Stimulated activated CD8-positive, alpha-beta memory T cell treated with anti-CD3 and anti-CD28 coated beads, Interleukin-15, amount 100 ng/mL, for 24 hours (primary cell): ENCODE data around the gene CLK2.
"Not testable (repeated sequence)": the region's sequence is repeated elsewhere in the genome, so short reads cannot be mapped to it uniquely, and the experiment has no call there.

Source experiments
- DNase-seq: peaks from one replicate; pipeline ENCODE4 v3.0.0-alpha.2; 2020; ENCODE audit warnings: low read depth

Gene CLK2

GRCh38 chr1:155241841-155242264, 31.5 kb downstream of the CLK2 start:
- DNase-seq: no peak

- DNase-seq: no peak
Observed at GRCh38 chr1:155241069-155241679, 32.1 kb downstream of the CLK2 start.

GRCh38 chr1:155236451-155236850, 36.9 kb downstream of the CLK2 start:
- DNase-seq: no peak

GRCh38 chr1:155235375-155235774, 37.9 kb downstream of the CLK2 start:
- not testable (repeated sequence) for DNase-seq

GRCh38 chr1:155233502-155233901, 39.8 kb downstream of the CLK2 start:
- not testable (repeated sequence) for DNase-seq

- not testable (repeated sequence) for DNase-seq
Observed at GRCh38 chr1:155232001-155232978, 41.0 kb downstream of the CLK2 start.

- DNase-seq: not testable (repeated sequence)
Observed at GRCh38 chr1:155231302-155231701, 42.0 kb downstream of the CLK2 start.

GRCh38 chr1:155228096-155228427, 45.2 kb downstream of the CLK2 start:
- no peak for DNase-seq

GRCh38 chr1:155227261-155228095, 45.8 kb downstream of the CLK2 start:
- DNase-seq: peak; percentile 89

GRCh38 chr1:155226910-155227260, 46.4 kb downstream of the CLK2 start:
- DNase-seq: no peak

GRCh38 chr1:155226188-155226909, 47.0 kb downstream of the CLK2 start:
- DNase-seq: no peak

- not testable (repeated sequence) for DNase-seq
Observed at GRCh38 chr1:155225404-155225759, 47.9 kb downstream of the CLK2 start.

GRCh38 chr1:155223047-155223446, 50.3 kb downstream of the CLK2 start:
- DNase-seq: no peak

- DNase-seq: not testable (repeated sequence)
Observed at GRCh38 chr1:155220211-155220965, 52.9 kb downstream of the CLK2 start.

GRCh38 chr1:155219592-155220031, 53.7 kb downstream of the CLK2 start:
- no peak for DNase-seq

GRCh38 chr1:155218854-155219591, 54.3 kb downstream of the CLK2 start:
- no peak for DNase-seq

GRCh38 chr1:155214702-155215101, 58.6 kb downstream of the CLK2 start:
- not testable (repeated sequence) for DNase-seq
